ENCODE results near the gene CNR2.

DNA sequence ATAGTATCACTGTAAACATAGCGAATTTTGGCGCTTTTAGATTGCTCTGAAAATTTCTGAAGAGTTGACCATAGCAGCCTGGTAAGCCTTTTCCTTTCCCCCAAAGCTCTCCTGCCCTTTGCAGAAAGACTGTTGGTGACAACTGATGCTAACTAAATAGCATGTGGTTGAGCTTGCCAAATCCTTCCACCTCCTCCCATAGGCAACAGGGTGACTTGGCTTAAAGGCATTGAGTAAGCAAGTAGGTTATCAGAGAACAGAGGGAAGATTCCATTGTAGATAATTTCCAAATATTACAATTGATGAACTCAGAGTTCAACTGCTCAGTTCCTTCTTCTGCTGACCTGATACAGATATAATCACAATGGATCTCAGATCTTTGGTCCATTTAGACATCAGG lies 68.0 kb downstream of the CNR2 start:
- TF ChIP-seq, protein P1, sequence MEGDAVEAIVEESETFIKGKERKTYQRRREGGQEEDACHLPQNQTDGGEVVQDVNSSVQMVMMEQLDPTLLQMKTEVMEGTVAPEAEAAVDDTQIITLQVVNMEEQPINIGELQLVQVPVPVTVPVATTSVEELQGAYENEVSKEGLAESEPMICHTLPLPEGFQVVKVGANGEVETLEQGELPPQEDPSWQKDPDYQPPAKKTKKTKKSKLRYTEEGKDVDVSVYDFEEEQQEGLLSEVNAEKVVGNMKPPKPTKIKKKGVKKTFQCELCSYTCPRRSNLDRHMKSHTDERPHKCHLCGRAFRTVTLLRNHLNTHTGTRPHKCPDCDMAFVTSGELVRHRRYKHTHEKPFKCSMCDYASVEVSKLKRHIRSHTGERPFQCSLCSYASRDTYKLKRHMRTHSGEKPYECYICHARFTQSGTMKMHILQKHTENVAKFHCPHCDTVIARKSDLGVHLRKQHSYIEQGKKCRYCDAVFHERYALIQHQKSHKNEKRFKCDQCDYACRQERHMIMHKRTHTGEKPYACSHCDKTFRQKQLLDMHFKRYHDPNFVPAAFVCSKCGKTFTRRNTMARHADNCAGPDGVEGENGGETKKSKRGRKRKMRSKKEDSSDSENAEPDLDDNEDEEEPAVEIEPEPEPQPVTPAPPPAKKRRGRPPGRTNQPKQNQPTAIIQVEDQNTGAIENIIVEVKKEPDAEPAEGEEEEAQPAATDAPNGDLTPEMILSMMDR (IDR thresholded peaks at IDR 0.05), result no peak
- no peak for TF ChIP-seq JUN (IDR thresholded peaks at IDR 0.05)
- no peak for TF ChIP-seq PBX3 (IDR thresholded peaks at IDR 0.05)
- TF ChIP-seq, protein P2, sequence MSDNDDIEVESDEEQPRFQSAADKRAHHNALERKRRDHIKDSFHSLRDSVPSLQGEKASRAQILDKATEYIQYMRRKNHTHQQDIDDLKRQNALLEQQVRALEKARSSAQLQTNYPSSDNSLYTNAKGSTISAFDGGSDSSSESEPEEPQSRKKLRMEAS (IDR thresholded peaks at IDR 0.05), result no peak
- TF ChIP-seq POLR2AphosphoS2 (conservative IDR thresholded peaks at IDR 0.05; ENCODE audit: low read length), result no peak
- TF ChIP-seq, protein P3, sequence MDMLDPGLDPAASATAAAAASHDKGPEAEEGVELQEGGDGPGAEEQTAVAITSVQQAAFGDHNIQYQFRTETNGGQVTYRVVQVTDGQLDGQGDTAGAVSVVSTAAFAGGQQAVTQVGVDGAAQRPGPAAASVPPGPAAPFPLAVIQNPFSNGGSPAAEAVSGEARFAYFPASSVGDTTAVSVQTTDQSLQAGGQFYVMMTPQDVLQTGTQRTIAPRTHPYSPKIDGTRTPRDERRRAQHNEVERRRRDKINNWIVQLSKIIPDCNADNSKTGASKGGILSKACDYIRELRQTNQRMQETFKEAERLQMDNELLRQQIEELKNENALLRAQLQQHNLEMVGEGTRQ (IDR thresholded peaks at IDR 0.05), result no peak
- no peak for TF ChIP-seq HDAC2 (IDR thresholded peaks at IDR 0.05)
- TF ChIP-seq RCOR1 (IDR thresholded peaks at IDR 0.05; ENCODE audit: low read depth, low read length), result no peak
- TF ChIP-seq POLR2A (IDR thresholded peaks at IDR 0.05; ENCODE audit: low read length), result no peak
- no peak for TF ChIP-seq CHD2 (IDR thresholded peaks at IDR 0.05; ENCODE audit: low read length, partially characterized antibody)

Measured in A549 (cell line).